Endothelial cell of umbilical vein (primary cell): ENCODE results near the gene USE1. TPM values are rescaled to one million over a fixed set of nuclear protein-coding genes. Genes with fewer than 3 reads are reported as not detected.

ENCODE experiments used
- BruUV-seq: library from RNA; stranded (reverse); fragments of 400-500 nt; replicated peaks from 2 replicates; lab custom pipeline; 2021; lab: Mats Ljungman, UMichigan
- CTCF ChIA-PET: fragments of 300-600, 350-600 bp; sonication (Branson Sonifier 250); formaldehyde crosslinking; loops from one replicate; lab custom pipeline; 2021; ENCODE audit warnings: antibody characterized with exemption, inconsistent platforms; lab: Charles Lee
- POLR2A ChIA-PET: fragments of 300-600, 350-600 bp; sonication (Branson Sonifier 250); formaldehyde crosslinking; loops from one replicate; lab custom pipeline; 2021; ENCODE audit warnings: antibody characterized with exemption, inconsistent platforms; lab: Charles Lee
- DNase-seq: peaks from one replicate; pipeline ENCODE4 v3.0.0-alpha.2; 2011; ENCODE audit warnings: low read depth, low spot score
- FAIRE-seq: peaks from 2 replicates; lab custom pipeline; 2011; peaks lifted over from hg19 to GRCh38; lab: Jason Lieb, UNC
- H2AFZ ChIP-seq: 2 replicates; pipeline ENCODE4 v1.6.0; 2012; ENCODE audit warnings: low read depth, low read length, control low read depth, inconsistent platforms
- H3K27ac ChIP-seq: 2 replicates; pipeline ENCODE4 v1.5.1; 2011; ENCODE audit warnings: low read depth, mild to moderate bottlenecking, control low read depth, low read length, moderate library complexity; ENCODE audit not compliant: insufficient read depth
- H3K27me3 ChIP-seq, 2 experiments: 2 replicates each; pipeline versions ENCODE4 v1.6.0 to v1.6.1; 2011; ENCODE audit warnings: low read length in 2 of 2, mixed read lengths in 1 of 2; ENCODE audit not compliant: control insufficient read depth in 2 of 2, insufficient read depth in 2 of 2
- H3K36me3 ChIP-seq, 2 experiments: 2 replicates in 1 of 2; 3 replicates in 1 of 2; pipeline ENCODE4 v1.5.1; 2011; ENCODE audit warnings: low read length in 2 of 2, mild to moderate bottlenecking in 1 of 2, moderate library complexity in 1 of 2; ENCODE audit not compliant: control insufficient read depth in 2 of 2, insufficient read depth in 2 of 2; ENCODE audit errors: extremely low read depth in 1 of 2
- H3K4me1 ChIP-seq: 3 replicates; pipeline ENCODE4 v1.5.1; 2011; ENCODE audit warnings: mild to moderate bottlenecking, low read length; ENCODE audit not compliant: control insufficient read depth, insufficient read depth; ENCODE audit errors: extremely low read depth
- H3K4me2 ChIP-seq: 2 replicates; pipeline ENCODE4 v1.6.1; 2011; ENCODE audit warnings: low read length, control low read depth, mixed read lengths; ENCODE audit not compliant: insufficient read depth
- H3K4me3 ChIP-seq, 3 experiments: fragments of 200-600 bp in 1 of 3; sonication (generic), shearing (Covaris generic) in 1 of 3; replicated peaks in 1 of 3; 2 replicates each; pipeline ENCODE4 v1.5.1; 2011 to 2016; ENCODE audit warnings: control low read depth in 3 of 3, low read length in 3 of 3, mild to moderate bottlenecking in 2 of 3, inconsistent platforms in 1 of 3, low read depth in 1 of 3, moderate library complexity in 1 of 3; ENCODE audit not compliant: insufficient read depth in 1 of 3
- H3K79me2 ChIP-seq: 2 replicates; pipeline ENCODE4 v1.6.0; 2012; ENCODE audit warnings: low read length, inconsistent platforms; ENCODE audit not compliant: control insufficient read depth, insufficient read depth
- H3K9ac ChIP-seq: replicated peaks from 2 replicates; pipeline ENCODE3; 2011; ENCODE audit warnings: low read length, control low read depth; ENCODE audit not compliant: insufficient read depth; ENCODE audit errors: extremely low read depth
- H3K9me1 ChIP-seq: replicated peaks from 3 replicates; pipeline ENCODE4 v1.6.0; 2011; ENCODE audit warnings: mild to moderate bottlenecking, low read length; ENCODE audit not compliant: control insufficient read depth, insufficient read depth; ENCODE audit errors: extremely low read depth
- H3K9me3 ChIP-seq: replicated peaks from 2 replicates; pipeline ENCODE4 v1.5.1; 2012; ENCODE audit warnings: low read length, inconsistent platforms; ENCODE audit not compliant: control insufficient read depth, insufficient read depth
- H4K20me1 ChIP-seq: replicated peaks from 2 replicates; pipeline ENCODE3; 2011; ENCODE audit warnings: mild to moderate bottlenecking, low read length; ENCODE audit not compliant: control insufficient read depth, insufficient read depth; ENCODE audit errors: extremely low read depth
- CTCF ChIP-seq, 2 donors: IDR thresholded peaks; 1 replicate in 1 of 2; 2 replicates in 1 of 2; pipeline ENCODE4 v1.5.1; 2011; ENCODE audit warnings: low read length in 2 of 2, mild to moderate bottlenecking in 2 of 2, moderate library complexity in 2 of 2, control low read depth in 1 of 2, inconsistent platforms in 1 of 2, low read depth in 1 of 2; ENCODE audit not compliant: insufficient read depth in 1 of 2; ENCODE audit errors: extremely low read depth in 1 of 2
- EZH2 ChIP-seq: IDR thresholded peaks from 2 replicates; pipeline ENCODE4 v1.6.1; 2012; ENCODE audit warnings: borderline replicate concordance, low read depth, mild to moderate bottlenecking, moderate library complexity, low read length, inconsistent platforms; ENCODE audit not compliant: severe bottlenecking
- FOS ChIP-seq: IDR thresholded peaks from 2 replicates; pipeline ENCODE4 v1.6.1; 2011; ENCODE audit warnings: mild to moderate bottlenecking, low read length, moderate library complexity, borderline replicate concordance; ENCODE audit not compliant: insufficient read depth
- GATA2 ChIP-seq: IDR thresholded peaks from 2 replicates; pipeline ENCODE4 v1.7.0; 2011; ENCODE audit warnings: low read depth, mild to moderate bottlenecking, moderate library complexity, mixed read lengths, low read length; ENCODE audit not compliant: insufficient read length, insufficient read depth
- JUN ChIP-seq: IDR thresholded peaks from 2 replicates; pipeline ENCODE4 v1.6.1; 2011; ENCODE audit warnings: borderline replicate concordance, low read depth; ENCODE audit not compliant: insufficient read length, insufficient read depth
- MAX ChIP-seq: IDR thresholded peaks from 2 replicates; pipeline ENCODE4 v1.6.1; 2011; ENCODE audit not compliant: insufficient read depth, insufficient read length
- MYC ChIP-seq: IDR thresholded peaks from one replicate; pipeline ENCODE4 v1.6.1; 2011; ENCODE audit warnings: mild to moderate bottlenecking, low read depth, low read length
- POLR2A ChIP-seq: IDR thresholded peaks from 2 replicates; pipeline ENCODE4 v1.6.1; 2012; ENCODE audit warnings: low read depth, mild to moderate bottlenecking, control low read depth, low read length
- POLR2AphosphoS5 ChIP-seq: IDR thresholded peaks from 2 replicates; pipeline ENCODE4 v1.6.1; 2012; ENCODE audit warnings: low read depth, mild to moderate bottlenecking, control low read depth, low read length, moderate library complexity; ENCODE audit not compliant: insufficient read depth
- dilution Hi-C: fragments of 300-500 bp; cut with MboI; formaldehyde crosslinking; loops from one replicate; pipeline ENCODE4 v1.15.0; 2019; ENCODE audit warnings: low sequenced_read_pairs; ENCODE audit not compliant: extremely low pct_ligation_motif_present
- intact Hi-C: fragments of 100-400 bp; cut with micrococcal nuclease; formaldehyde crosslinking; loops from one replicate; pipeline ENCODE4 v1.10.0; 2022
- polyA plus RNA-seq, 4 experiments: library from polyadenylated mRNA; depleted of rRNA in 3 of 4; stranded (reverse) in 3 of 4; unstranded in 1 of 4; fragments of >200 nt; gene quantifications; 2 replicates each; pipeline versions ENCODE4 v1.2.1 to v1.2.3, GENCODE V29; 2011 to 2012; ENCODE audit warnings: missing spikeins in 1 of 4
- total RNA-seq: library from RNA; stranded (reverse); gene quantifications from 2 replicates; pipeline ENCODE4 v1.2.3, GENCODE V29; 2021

USE1 gene
- total and polyA plus RNA-seq, 2 donors (not counting 3 experiments of a cell fraction or from before 2014, with no cell fraction given) = 21.3 to 27.6 TPM

- no peak overlapping the region for H3K4me2 ChIP-seq
- CTCF ChIA-PET = no interaction called here
- no peaks in the 10 kb centered on the region for H3K4me1 ChIP-seq
Measured at GRCh38 chr19:17192751-17193150, 22.4 kb upstream of the USE1 start.

More at GRCh38 chr19:17192751-17193150, 22.4 kb upstream of the USE1 start:
- Histone ChIP-seq H3K4me3 (no peak overlapping the region), H3K79me2 (no peaks in the 10 kb centered on the region), H3K9me1 (no peaks in the 10 kb centered on the region), H4K20me1 (no peaks in the 10 kb centered on the region), H3K36me3 (peaks cover 5 to 53% of the 10 kb centered on the region in 2 experiments), H2AFZ (no peak overlapping the region), H3K9ac (no peak overlapping the region), H3K27me3 (no peaks in the 10 kb centered on the region), H3K27ac (no peak overlapping the region), H3K9me3 (no peaks in the 10 kb centered on the region)
- FAIRE-seq (no peak), DNase-seq (no peak)
- POLR2A ChIA-PET = no interaction called here
- no TSS peak for BruUV-seq
- intact Hi-C loops (no loop called here), dilution Hi-C loops (no loop called here)
- TF ChIP-seq GATA2 = no peak
- no peak for TF ChIP-seq EZH2
- TF ChIP-seq POLR2AphosphoS5 = no peak
- TF ChIP-seq MAX = no peak
- TF ChIP-seq FOS = no peak
- no peak for TF ChIP-seq MYC
- TF ChIP-seq JUN = no peak
- TF ChIP-seq POLR2A = no peak
- TF ChIP-seq CTCF (IDR thresholded peaks at IDR 0.05; ENCODE audit: extremely low read depth in 1 of 2, insufficient read depth in 1 of 2, low read depth in 1 of 2, low read length in 2 of 2) = no peak
